HG03103 (cell line): ENCODE measurements around the gene HECTD1.
"Not testable (repeated sequence)": the region's sequence is repeated elsewhere in the genome, so short reads cannot be mapped to it uniquely, and the experiment has no call there.

Experiments used
- ATAC-seq: cut with Tn5 transposase; IDR thresholded peaks from one replicate; pipeline ENCODE4 v1.9.1; 2021; ENCODE audit warnings: low read depth; ENCODE audit not compliant: unreplicated experiment

Gene HECTD1

DNA sequence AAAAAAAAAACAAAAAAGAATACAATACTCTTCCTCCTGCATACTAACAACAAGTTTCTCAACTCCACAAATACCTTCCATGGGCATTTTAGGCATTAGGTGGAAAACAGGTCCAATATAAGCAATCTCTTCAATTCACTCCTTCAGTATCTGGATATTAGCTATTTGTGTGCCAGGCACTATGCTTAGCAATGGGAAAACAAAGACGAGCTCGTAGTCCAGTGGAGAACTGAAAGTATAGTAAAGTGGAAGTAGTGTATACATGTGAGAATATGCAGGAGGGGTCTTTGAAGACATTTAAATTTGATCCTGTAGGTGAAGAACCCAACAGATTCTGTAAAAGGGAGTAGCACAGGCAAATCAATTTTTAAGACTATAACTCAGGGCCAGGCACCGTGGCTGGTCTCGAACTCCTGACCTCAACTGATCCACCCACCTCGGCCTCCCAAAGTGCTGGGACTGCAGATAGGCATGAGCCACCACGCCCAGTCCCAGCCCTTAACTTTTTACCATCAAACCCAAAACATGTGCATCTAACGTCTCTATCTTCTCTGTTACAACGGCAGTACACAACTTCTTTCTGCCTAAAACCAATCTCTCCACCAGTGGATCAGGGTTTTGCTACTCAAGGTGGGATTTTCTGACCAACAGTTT lies 10.6 kb downstream of the HECTD1 start:
- no peak for ATAC-seq

DNA sequence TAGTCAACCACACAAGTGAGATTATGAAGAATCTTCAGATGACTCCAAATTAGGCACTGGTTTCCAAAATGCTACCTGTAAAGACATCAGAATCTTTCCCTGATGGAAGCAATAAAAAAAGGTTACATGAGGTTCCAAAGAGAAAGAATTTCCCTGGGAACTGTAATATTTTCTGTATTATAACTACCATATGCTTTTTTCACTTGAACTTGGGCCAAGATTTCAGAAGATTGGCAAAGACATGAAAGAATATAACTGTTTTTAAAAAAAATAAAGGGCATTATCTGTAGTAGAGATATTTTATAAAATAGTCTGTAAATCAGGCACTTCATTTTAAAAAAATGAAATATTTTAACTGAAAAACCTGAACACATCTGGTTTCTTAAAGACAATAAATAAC lies 12.9 kb downstream of the HECTD1 start:
- no peak for ATAC-seq

DNA sequence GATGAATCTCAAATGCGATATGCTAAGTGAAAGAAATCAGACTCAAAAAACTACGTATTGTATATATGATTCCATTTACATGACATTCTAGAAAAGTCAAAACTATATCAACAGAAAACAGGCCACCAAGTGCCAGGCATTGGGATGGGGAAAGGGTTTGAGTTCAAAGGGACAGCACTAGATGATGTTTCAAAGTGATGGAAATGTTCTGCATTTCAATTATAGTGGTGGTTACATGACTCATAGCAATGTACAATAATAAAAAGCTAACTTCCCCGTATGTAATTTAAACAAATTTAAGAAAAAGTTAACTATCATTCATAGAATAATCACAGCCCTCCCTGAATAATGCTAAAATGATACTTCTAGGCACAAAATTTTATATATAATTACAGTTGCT lies 13.5 kb downstream of the HECTD1 start:
- no peak for ATAC-seq

DNA sequence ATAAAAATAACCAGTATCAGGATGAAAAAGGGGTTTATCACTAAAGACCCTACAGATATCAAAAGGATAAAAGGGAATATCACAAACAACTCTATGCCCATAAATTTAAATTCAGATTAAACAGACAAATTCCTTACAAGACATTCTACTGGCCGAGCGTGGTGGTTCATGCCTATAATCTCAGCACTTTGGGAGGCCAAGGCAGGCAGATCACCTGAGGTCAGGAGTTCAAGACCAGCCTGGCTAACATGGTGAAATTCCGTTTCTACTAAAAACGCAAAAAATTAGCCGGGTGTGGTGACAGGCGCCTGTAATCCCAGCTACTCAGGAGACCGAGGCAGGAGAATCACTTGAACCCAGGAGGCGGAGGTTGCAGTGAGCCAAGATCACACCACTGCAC lies 15.0 kb downstream of the HECTD1 start:
- ATAC-seq: not testable (repeated sequence)

DNA sequence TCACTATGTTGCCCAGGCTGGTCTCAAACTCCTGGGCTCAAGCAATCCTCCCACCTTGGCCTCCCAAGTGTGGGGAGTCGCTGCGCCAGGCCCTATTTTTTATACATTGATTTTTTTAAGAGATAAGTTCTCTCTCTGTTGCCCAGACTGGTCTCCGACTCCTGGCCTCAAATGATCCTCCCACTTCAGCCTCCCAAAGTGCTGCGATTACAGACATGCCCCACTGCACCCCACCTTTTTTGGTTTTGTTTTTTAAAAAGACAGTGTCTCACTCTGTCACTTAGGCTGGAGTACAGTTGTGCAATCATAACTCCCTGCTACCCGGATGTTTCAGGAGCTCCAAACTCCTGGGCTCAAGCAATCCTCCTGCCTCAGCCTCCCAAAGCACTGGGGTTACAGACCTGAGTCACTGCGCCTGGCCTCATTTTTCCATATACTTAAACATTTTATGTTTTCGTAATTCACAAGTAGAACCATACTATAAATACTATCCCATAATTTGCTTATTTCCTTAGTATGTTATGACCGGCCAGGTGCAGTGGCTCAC lies 16.8 kb downstream of the HECTD1 start:
- no peak for ATAC-seq

DNA sequence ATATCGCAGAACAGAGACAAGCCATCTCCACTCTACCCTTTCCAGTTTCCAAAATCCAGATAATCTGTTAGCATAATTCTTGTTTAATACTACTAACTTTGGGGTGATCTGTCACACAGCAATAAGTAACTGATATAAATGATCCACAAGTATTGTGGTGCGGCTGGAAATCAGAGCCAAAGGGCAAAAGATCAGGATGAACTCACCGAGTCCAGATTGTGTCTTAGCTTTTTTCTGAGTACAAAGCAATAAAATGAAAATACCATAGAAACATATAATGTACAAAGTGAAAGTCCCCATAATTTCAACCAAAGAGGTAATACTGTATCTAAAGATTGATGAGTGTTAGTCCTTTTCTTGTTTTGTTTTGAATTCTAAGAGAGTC lies 17.4 kb downstream of the HECTD1 start:
- ATAC-seq: no peak

DNA sequence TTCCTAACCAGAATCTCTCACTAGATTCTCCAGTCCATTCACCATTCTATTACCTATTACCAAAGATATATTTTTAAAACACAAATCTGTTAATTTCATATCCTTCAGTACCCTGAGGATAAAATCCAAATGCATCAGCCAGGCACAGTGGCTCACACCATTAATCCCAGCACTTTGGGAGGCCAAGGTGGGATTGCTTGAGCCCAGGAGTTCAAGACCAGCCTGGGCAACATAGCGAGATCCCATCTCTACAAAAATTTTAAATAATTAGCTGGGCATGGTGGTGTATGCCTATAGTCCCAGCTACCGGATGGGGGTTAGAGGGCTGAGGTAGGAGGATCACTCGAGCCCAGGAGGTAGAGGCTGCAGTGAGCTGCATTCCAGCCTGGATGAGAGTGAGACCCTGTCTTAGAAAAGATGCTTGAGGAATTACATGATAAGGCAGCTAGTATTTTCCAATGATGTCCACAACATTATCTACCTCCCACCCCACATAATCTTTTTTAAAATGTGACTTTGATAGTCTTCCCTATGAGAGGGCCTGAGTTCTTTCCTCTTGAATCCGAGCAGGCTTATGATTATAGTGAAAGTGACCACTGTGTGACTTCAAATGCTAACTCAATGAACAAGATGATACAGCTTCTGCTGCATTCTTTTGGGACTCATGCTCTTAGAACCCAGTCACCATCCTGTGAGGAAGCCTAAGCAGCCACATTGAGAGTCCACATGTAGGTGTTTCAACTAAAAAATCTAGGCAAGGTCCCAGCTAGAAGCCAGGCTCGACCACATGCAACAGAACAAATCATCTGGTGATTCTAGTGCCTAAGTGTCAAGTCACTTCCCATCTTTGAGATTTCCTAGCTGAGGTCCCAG lies 18.0 kb downstream of the HECTD1 start:
- no peak for ATAC-seq

DNA sequence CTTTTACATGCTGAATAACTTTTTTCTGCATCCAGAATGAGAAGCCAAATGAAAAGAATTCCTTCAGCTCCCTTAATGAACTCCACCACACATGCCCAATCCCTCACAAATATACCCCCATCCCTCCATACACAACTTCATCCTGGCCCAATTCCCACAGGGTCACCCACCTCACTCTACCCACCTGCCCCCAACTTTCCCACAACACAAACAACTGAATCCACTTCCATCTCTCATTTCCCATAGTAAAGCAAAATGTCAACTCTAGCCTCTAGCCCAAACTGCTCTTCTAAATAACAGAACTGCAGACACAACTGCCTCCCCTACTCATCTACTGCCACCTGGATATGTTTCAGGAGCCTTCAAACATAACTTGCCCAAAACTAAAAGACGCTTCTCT lies 18.8 kb downstream of the HECTD1 start:
- no peak for ATAC-seq

DNA sequence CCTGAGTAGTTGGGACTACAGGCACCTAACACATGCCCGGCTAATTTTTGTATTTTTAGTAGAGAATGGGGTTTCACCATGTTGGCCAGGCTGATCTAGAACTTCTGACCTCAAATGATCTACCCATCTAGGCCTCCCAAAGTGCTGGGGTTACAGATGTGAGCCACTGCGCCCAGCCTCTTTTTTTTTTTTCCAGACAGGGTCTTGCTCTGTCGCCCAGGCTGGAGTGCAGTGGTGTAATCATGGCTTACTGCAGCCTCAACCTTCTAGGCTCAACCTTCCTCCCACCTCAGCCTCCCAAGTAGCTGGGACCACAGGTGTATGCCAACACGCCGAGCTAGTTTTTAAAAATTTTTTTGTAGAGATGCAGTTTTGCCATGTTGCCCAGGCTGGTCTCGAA lies 25.6 kb downstream of the HECTD1 start:
- not testable (repeated sequence) for ATAC-seq

DNA sequence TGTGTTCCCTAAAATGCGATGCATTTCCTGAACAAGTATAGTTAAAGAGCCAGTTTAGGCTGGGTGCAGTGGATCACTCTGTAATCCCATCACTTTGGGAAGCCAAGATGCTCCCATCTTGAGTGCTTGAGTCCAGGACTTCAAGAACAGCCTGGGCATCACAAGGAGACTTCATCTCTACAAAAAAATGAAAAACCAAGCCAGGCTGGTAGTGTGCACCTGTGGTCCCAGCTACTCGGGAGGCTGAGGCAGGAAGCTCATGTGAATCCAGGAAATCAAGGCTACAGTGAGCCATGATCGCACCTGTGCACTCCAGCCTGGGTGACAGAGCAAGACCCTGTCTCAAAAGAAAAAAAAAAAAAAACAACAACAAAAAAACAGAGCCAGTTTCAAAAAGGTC lies 26.3 kb downstream of the HECTD1 start:
- ATAC-seq: no peak

DNA sequence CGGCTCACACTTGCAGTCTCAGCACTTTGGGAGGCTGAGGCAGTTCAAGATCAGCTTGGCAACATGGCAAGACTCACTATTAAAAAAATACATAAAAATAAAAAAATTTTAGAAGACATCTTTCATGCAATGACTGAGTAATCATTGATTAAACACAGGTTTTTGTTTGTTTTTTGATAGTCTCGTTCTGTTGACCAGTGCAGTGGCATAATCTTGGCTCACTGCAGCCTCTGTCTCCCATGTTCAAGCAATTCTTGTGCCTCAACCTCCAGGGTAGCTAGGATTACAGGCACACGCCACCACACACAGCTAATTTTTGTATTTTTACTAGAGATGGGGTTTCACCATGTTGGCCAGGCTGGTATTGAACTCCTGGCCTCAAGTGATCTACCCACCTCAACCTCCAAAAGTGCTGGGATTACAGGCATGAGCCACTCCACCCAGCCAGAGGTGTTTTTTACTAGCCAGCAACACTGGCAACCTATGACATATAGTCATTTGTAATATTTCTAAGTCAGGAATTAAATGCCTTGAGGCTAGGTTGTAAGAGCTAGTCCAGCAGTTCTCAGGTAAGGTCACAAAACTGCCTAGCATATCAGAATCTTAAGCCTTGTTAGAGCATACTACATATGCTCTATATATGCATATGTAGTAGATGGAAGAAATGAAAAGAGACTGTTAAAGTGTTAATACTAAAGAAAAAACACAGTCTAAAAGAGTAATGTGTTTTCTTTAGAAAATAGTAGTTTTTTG lies 27.1 kb downstream of the HECTD1 start:
- ATAC-seq: no peak

DNA sequence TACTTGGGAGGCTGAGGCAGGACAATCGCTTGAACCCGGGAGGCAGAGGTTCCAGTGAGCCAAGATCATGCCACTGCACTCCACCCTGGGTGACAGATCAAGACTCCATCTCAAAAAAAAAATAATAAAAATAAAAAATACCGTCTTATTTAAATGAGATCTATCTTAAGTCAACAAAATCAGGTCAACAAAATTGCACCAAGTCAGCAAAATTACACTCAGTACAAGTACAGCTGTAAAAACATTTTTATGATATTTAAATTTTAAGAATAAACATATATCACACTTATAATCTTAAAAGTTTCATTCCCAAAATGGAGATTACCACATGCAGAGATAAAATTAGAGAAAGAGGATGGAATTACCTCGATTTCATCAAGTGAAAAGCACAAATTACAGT lies 33.2 kb downstream of the HECTD1 start:
- ATAC-seq: no peak

DNA sequence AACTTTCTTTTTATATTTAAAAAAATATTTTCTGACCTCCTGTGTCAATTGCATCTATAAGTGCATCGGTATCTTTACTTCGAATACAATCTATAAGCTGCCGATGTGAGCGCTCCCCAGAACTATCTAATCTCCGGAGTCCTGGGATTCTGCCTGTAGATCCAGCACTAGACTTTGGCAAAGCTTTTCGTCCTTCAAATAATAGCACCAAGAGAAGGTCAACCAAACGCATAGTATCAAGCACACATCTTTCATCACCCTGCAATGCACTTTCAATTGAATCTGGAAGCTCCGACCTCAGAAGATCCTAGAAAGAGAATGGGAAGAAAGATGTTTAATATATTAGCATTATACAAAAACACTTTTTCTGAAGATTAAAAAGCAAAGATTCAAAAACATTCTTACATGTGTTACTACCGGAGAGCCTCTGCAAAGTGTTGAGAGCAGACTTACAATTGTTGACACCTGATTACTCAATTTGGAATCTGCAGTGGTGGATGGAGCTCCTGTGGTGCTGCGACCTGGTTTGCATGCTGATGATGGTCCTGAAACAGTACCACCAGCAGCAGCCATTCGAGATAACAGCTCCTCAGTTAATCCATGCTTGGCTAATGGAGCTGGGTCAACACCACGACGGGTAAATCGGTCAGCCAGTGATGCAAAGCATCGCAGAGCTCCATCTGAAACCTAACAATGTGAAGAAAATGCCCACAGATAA lies 34.3 kb downstream of the HECTD1 start:
- no peak for ATAC-seq

DNA sequence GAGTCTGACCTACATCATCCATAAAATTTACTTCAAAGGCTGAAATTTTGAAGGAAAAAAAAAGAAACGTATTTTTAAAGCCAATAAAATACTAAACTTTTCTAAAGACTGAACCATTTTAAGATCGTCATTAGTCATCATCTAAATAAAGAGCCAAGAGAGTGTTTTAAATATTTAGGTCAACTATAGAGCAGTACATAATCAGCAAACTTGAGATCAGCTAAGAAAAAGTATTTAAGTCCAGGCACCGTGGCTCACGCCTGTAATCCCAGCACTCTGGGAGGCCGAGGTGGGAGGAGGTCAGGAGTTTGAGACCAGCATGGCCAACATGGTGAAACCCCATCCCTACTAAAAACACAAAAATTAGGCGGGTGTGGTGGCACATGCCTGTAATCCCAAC lies 35.5 kb downstream of the HECTD1 start:
- no peak for ATAC-seq

DNA sequence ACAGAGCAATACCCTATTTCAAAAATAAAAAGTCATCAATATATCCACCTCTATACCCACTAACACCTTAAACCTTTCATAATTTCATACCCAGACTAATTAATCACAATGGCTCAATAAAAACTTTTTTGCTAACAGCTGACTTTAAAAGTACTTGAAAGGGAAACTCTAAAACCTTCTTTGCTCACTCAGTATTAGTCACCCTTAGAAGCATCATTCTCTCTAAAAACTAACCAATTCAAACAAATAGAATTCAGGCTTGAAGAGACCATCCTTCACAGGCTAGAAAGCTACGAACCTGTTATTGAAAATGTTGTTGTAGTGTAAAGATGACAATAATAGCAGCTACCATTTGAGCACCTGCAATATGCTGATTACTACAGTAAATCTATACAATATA lies 37.2 kb downstream of the HECTD1 start:
- ATAC-seq: no peak

DNA sequence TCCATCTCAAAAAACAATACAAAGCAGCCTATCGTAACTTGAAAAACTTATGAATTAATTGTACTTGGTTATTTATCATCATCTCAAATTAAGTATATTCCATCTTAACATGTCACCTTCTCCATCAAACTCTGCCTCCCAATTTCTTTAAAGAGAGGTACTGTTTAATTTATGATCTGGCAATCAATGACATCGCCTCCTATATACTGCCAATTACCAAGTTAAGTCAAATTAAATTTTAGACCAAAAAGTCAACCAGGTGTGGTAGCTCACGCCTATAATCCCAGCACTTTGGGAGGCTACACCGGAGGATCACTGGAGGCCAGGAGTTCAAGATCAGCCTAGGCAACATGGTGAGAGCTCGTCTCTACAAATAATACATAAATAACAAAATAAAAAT lies 37.7 kb downstream of the HECTD1 start:
- ATAC-seq: no peak

DNA sequence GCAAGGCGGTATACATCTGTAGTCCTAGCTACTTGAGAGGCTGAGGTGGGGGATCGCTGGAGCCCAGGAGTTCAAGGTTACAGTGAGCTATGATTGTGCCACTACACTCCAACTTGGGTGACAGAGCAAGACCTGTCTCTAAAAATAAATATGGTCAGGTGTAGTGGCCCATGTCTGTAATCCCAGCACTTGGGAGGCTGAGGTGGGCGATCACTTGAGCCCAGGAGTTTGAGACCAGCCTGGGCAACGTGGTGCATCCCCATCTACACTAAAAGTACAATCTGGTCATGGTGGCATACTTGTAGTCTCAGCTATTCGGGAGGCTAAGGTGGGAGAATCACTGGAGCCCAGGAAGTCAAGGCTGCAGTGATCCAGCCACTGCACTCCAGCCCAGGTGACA lies 40.6 kb downstream of the HECTD1 start:
- no peak for ATAC-seq

DNA sequence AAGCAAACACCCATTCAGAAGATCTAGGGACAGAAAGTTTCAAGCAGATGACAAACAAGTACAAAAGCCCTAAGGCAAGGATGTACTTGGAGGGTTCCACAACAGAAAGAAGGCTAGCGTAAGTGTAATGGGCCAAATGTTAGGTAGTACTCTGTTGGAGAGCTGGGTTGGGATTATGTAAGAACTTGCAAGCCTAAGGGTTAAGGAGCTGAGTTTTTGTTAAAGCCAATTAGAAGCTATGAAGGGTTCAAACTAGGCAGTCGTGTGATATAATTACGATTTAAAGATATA lies 41.4 kb downstream of the HECTD1 start:
- no peak for ATAC-seq

DNA sequence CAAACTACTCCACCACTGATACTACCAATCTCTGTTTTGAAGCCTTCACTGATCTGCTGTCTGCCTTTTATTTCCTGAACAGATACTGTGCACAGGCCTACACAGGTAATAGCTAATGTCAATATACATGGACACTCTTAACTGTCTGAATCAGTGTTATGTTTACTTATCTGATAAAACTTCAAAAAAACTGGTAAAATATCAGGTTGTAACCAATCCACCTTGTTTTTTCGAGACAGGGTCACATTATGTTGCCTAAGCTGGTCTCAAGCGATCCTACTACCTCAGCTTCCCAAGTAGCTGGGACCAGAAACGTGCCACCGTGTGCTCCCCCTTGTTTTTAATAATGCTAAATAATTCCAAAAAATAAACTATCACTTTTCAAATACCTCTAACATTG lies 43.5 kb downstream of the HECTD1 start:
- no peak for ATAC-seq

DNA sequence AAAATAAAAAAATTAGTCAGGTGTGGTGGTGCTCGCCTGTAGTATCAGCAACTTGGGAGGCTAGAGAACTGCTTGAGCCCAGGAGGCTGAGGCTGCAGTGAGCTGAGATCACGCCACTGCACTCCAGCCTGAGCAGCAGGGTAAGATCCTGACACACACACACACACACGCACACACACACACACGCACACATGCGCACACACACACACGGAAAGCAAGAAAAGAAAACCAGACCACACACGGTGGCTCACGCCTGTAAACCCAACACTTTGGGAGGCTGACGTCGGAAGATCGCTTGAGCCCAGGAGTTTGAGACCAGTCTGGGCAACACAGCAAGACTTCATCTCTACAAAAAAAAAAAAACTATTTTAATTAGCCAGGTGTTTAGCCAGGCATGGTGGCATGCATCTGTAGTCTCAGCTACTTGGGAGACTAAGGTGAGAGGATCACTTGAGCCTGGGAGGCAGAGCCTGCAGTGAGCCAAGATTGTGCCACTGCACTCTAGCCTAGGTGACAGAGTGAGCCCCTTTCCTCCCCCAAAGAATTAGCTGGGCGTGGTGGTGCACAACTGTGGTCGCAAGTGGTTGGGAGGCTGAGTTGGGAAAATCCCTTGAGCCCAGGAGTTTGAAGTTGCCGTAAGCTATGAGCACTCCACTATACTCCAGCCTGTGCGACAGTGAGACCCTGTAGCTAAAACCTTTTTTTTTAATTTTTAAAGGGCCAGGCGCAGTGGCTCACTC lies 44.5 kb downstream of the HECTD1 start:
- no peak for ATAC-seq
